Naive thymus-derived CD8-positive, alpha-beta T cell (primary cell): Measurements from ENCODE around the gene SIRT7. TPM values are rescaled to one million over a fixed set of nuclear protein-coding genes. Genes with fewer than 3 reads are reported as not detected.
A peak's percentile ranks its signal among the peaks of the same experiment; 100 is the strongest.

Source experiments
- ATAC-seq, 2 donors: fragments of 150-1000 bp; cut with Tn5 transposase in 1 of 2; sonication (Bioruptor Pico), chemical (Tn5 transposase) in 1 of 2; 1 replicate in 1 of 2; 2 replicates in 1 of 2; pipeline ENCODE4 v1.10.0; 2021; ENCODE audit warnings: mild to moderate bottlenecking in 2 of 2, moderate library complexity in 2 of 2
- POLR2A ChIA-PET: fragments of 350-600 bp; sonication (Branson Sonifier 250); formaldehyde crosslinking; loops from one replicate; lab custom pipeline; 2021; ENCODE audit warnings: antibody characterized with exemption; lab: Charles Lee
- DNase-seq, 10 donors: peaks; one replicate each; pipeline versions ENCODE4 v3.0.0 to v3.0.0-alpha.2; 2020 to 2022
- H3K27ac Mint-ChIP-seq, 10 donors: one replicate each; pipeline ENCODE4 v1.8.0; 2020 to 2022; ENCODE audit warnings: mild to moderate bottlenecking in 10 of 10, mixed read lengths in 10 of 10, moderate library complexity in 4 of 10, inconsistent platforms in 1 of 10
- H3K27me3 Mint-ChIP-seq, 5 donors: one replicate each; pipeline ENCODE4 v1.8.0; 2021 to 2022; ENCODE audit warnings: mixed read lengths in 5 of 5
- H3K36me3 Mint-ChIP-seq, 3 donors: one replicate each; pipeline ENCODE4 v1.8.0; 2020 to 2022; ENCODE audit warnings: mixed read lengths in 3 of 3, mild to moderate bottlenecking in 2 of 3, inconsistent platforms in 1 of 3
- H3K4me1 Mint-ChIP-seq, 4 donors: one replicate each; pipeline ENCODE4 v1.8.0; 2021 to 2022; ENCODE audit warnings: mixed read lengths in 4 of 4
- H3K4me3 Mint-ChIP-seq, 10 donors: one replicate each; pipeline ENCODE4 v1.8.0; 2020 to 2022; ENCODE audit warnings: mild to moderate bottlenecking in 10 of 10, mixed read lengths in 10 of 10, moderate library complexity in 6 of 10, inconsistent platforms in 1 of 10
- H3K9me3 Mint-ChIP-seq, 9 donors: one replicate each; pipeline ENCODE4 v1.8.0; 2020 to 2022; ENCODE audit warnings: mixed read lengths in 9 of 9, mild to moderate bottlenecking in 3 of 9, inconsistent platforms in 1 of 9, moderate library complexity in 1 of 9
- polyA plus RNA-seq, 3 donors: library from polyadenylated mRNA; unstranded; fragments of 300-500 nt; fragmentation: Illumina TruSeq; gene quantifications; one replicate each; pipeline ENCODE4 v1.2.3, GENCODE V29; 2021
- total RNA-seq, 8 experiments: library from RNA in 2 of 8; stranded (reverse) in 2 of 8; gene quantifications; one replicate each; pipeline ENCODE4 v1.2.3 and lab custom pipeline; 2021 to 2026

The SIRT7 gene
- total and polyA plus RNA-seq, 5 experiments from 2014 or later = 21.3 to 70.8 (median 30.6) TPM

GRCh38 chr17:81891303-81891552, 26.7 kb downstream of the SIRT7 start:
- DNase-seq (no peak), ATAC-seq (peak in 1 of 2 donors; percentile 21)
- H3K27ac Mint-ChIP-seq = peak overlapping the region; percentile 88 to 99 (median 98)
- H3K4me3 Mint-ChIP-seq = peak overlapping the region; percentile 89 to 97 (median 94)
- H3K36me3 Mint-ChIP-seq = peaks cover 0 to 45% (median 7%) of the 10 kb centered on the region in 3 donors
- no peaks in the 10 kb centered on the region for H3K9me3 Mint-ChIP-seq
- no peaks in the 10 kb centered on the region for H3K27me3 Mint-ChIP-seq
- POLR2A ChIA-PET = interaction anchor here (1.0 to 8.9 kb wide), 4 partner anchors 14 to 30 kb away, joined by 3 to 71 read pairs (median 10); partner anchors contain the start of genes ARHGDIA, P4HB and PCYT2
- H3K4me1 Mint-ChIP-seq = peaks cover 13 to 36% (median 24%) of the 10 kb centered on the region in 4 donors

- Mint-ChIP-seq H3K4me1 (peaks cover 13 to 36% (median 24%) of the 10 kb centered on the region in 4 donors), H3K9me3 (no peaks in the 10 kb centered on the region), H3K4me3 (peak overlapping the region; percentile 80 to 93 (median 85)), H3K27me3 (no peaks in the 10 kb centered on the region), H3K36me3 (peaks cover 0 to 46% (median 6%) of the 10 kb centered on the region in 3 donors), H3K27ac (peak overlapping the region; percentile 66 to 97 (median 96))
- ATAC-seq (no peak), DNase-seq (no peak)
- POLR2A ChIA-PET = interaction anchor here (1.0 to 8.9 kb wide), 4 partner anchors 10 to 36 kb away, joined by 3 to 71 read pairs (median 4); partner anchors contain the start of genes ARHGDIA and P4HB
Measured at GRCh38 chr17:81890447-81891302, 27.3 kb downstream of the SIRT7 start.

- no peak for ATAC-seq
- POLR2A ChIA-PET = interaction anchor here (1.0 to 8.9 kb wide), 2 partner anchors 9 to 17 kb away, joined by 3 to 71 read pairs; partner anchors contain the start of gene ARHGDIA
- no peak for DNase-seq
- peaks cover 13 to 36% (median 26%) of the 10 kb centered on the region in 4 donors for H3K4me1 Mint-ChIP-seq
- peak overlapping the region in 9 of 10 donors; percentile 41 to 93 (median 85) for H3K4me3 Mint-ChIP-seq
- H3K27me3 Mint-ChIP-seq = no peaks in the 10 kb centered on the region
- peaks cover 0 to 42% (median 6%) of the 10 kb centered on the region in 3 donors for H3K36me3 Mint-ChIP-seq
- H3K9me3 Mint-ChIP-seq = no peaks in the 10 kb centered on the region
- H3K27ac Mint-ChIP-seq = peak overlapping the region in 8 of 10 donors; percentile 56 to 97 (median 86)
Measured at GRCh38 chr17:81889602-81890001, 28.4 kb downstream of the SIRT7 start.

GRCh38 chr17:81888988-81889595, 28.9 kb downstream of the SIRT7 start:
- H3K27ac Mint-ChIP-seq = peak overlapping the region in 7 of 10 donors; percentile 56 to 97 (median 65)
- H3K9me3 Mint-ChIP-seq = no peaks in the 10 kb centered on the region
- H3K27me3 Mint-ChIP-seq = no peaks in the 10 kb centered on the region
- H3K4me1 Mint-ChIP-seq = peaks cover 13 to 36% (median 26%) of the 10 kb centered on the region in 4 donors
- POLR2A ChIA-PET = interaction anchor here (8.9 kb wide), 1 partner anchor 17 kb away, joined by 71 read pairs; the partner anchor contains the start of gene ARHGDIA
- ATAC-seq = no peak
- peak overlapping the region; percentile 31 to 93 (median 62) for H3K4me3 Mint-ChIP-seq
- H3K36me3 Mint-ChIP-seq = peaks cover 0 to 43% (median 6%) of the 10 kb centered on the region in 3 donors
- DNase-seq = no peak

GRCh38 chr17:81888105-81888987, 29.6 kb downstream of the SIRT7 start:
- POLR2A ChIA-PET = interaction anchor here (0.5 to 8.9 kb wide), 2 partner anchors 16 to 535 kb away, joined by 4 to 71 read pairs; partner anchors contain the start of gene ARHGDIA
- Mint-ChIP-seq H3K27me3 (no peaks in the 10 kb centered on the region), H3K9me3 (no peaks in the 10 kb centered on the region), H3K4me3 (peak overlapping the region in 8 of 10 donors; percentile 31 to 93 (median 66)), H3K36me3 (peaks cover 0 to 50% (median 6%) of the 10 kb centered on the region in 3 donors), H3K4me1 (peaks cover 13 to 33% (median 26%) of the 10 kb centered on the region in 4 donors), H3K27ac (peak overlapping the region in 5 of 10 donors; percentile 20 to 97 (median 65))
- no peak for ATAC-seq
- no peak for DNase-seq

GRCh38 chr17:81885869-81886548, 32.0 kb downstream of the SIRT7 start:
- Mint-ChIP-seq H3K9me3 (no peaks in the 10 kb centered on the region), H3K27ac (peak overlapping the region in 1 of 10 donors; percentile 28), H3K4me3 (peak overlapping the region in 1 of 10 donors; percentile 54), H3K27me3 (no peaks in the 10 kb centered on the region), H3K4me1 (peaks cover 13 to 22% (median 20%) of the 10 kb centered on the region in 4 donors), H3K36me3 (peaks cover 0 to 57% (median 6%) of the 10 kb centered on the region in 3 donors)
- DNase-seq = no peak
- ATAC-seq = no peak
- POLR2A ChIA-PET = interaction anchor here (8.9 kb wide), 1 partner anchor 14 kb away, joined by 71 read pairs; the partner anchor contains the start of gene ARHGDIA

GRCh38 chr17:81885454-81885853, 32.5 kb downstream of the SIRT7 start:
- Mint-ChIP-seq H3K4me3 (no peak overlapping the region), H3K27me3 (no peaks in the 10 kb centered on the region), H3K4me1 (peaks cover 13 to 20% (median 17%) of the 10 kb centered on the region in 4 donors), H3K27ac (peak overlapping the region in 4 of 10 donors; percentile 28 to 50 (median 45)), H3K36me3 (peaks cover 0 to 59% (median 6%) of the 10 kb centered on the region in 3 donors), H3K9me3 (no peaks in the 10 kb centered on the region)
- ATAC-seq (no peak), DNase-seq (no peak)
- POLR2A ChIA-PET = interaction anchor here (1.3 to 2.7 kb wide), 2 partner anchors 13 to 15 kb away, joined by 4 to 10 read pairs; partner anchors contain the start of gene ARHGDIA

- Mint-ChIP-seq H3K9me3 (no peaks in the 10 kb centered on the region), H3K27me3 (no peaks in the 10 kb centered on the region), H3K27ac (peak overlapping the region in 2 of 10 donors; percentile 45 to 63), H3K4me3 (no peak overlapping the region), H3K4me1 (peaks cover 13 to 16% (median 15%) of the 10 kb centered on the region in 4 donors), H3K36me3 (peaks cover 0 to 63% (median 6%) of the 10 kb centered on the region in 3 donors)
- POLR2A ChIA-PET = interaction anchor here (1.3 to 2.7 kb wide), 2 partner anchors 13 to 15 kb away, joined by 4 to 10 read pairs; partner anchors contain the start of gene ARHGDIA
- ATAC-seq = no peak
- DNase-seq = no peak
Measured at GRCh38 chr17:81884968-81885367, 33.0 kb downstream of the SIRT7 start.

- POLR2A ChIA-PET = interaction anchor here (1.3 to 2.7 kb wide), 2 partner anchors 12 to 14 kb away, joined by 4 to 10 read pairs; partner anchors contain the start of gene ARHGDIA
- H3K9me3 Mint-ChIP-seq = no peaks in the 10 kb centered on the region
- ATAC-seq (peak in 1 of 2 donors; percentile 43), DNase-seq (no peak)
- no peak overlapping the region for H3K4me3 Mint-ChIP-seq
- no peaks in the 10 kb centered on the region for H3K27me3 Mint-ChIP-seq
- H3K4me1 Mint-ChIP-seq = peaks cover 11 to 15% (median 13%) of the 10 kb centered on the region in 4 donors
- peak overlapping the region in 1 of 10 donors; percentile 63 for H3K27ac Mint-ChIP-seq
- H3K36me3 Mint-ChIP-seq = peaks cover 0 to 68% (median 9%) of the 10 kb centered on the region in 3 donors
Measured at GRCh38 chr17:81884520-81884919, 33.5 kb downstream of the SIRT7 start.

- DNase-seq = no peak
- Mint-ChIP-seq H3K9me3 (no peaks in the 10 kb centered on the region), H3K27ac (no peak overlapping the region), H3K4me1 (peaks cover 0 to 8% (median 4%) of the 10 kb centered on the region in 4 donors), H3K27me3 (no peaks in the 10 kb centered on the region), H3K4me3 (no peak overlapping the region), H3K36me3 (peaks cover 0 to 45% (median 4%) of the 10 kb centered on the region in 3 donors)
- POLR2A ChIA-PET = no interaction called here
- ATAC-seq = no peak
Measured at GRCh38 chr17:81879121-81879520, 38.9 kb downstream of the SIRT7 start.

- POLR2A ChIA-PET = no interaction called here
- Mint-ChIP-seq H3K27me3 (no peaks in the 10 kb centered on the region), H3K27ac (no peak overlapping the region)
Measured at GRCh38 chr17:81878294-81878693, 39.7 kb downstream of the SIRT7 start.

More at GRCh38 chr17:81878294-81878693, 39.7 kb downstream of the SIRT7 start:
- Mint-ChIP-seq H3K4me3 (no peak overlapping the region), H3K4me1 (peaks cover 0 to 14% (median 6%) of the 10 kb centered on the region in 4 donors), H3K36me3 (peaks cover 0 to 37% (median 4%) of the 10 kb centered on the region in 3 donors), H3K9me3 (no peaks in the 10 kb centered on the region)
- ATAC-seq = no peak
- no peak for DNase-seq
